SKM-1 (cell line): Measurements from ENCODE around the gene SEC16B.

Source experiments
- DNase-seq: peaks from one replicate; lab custom pipeline; 2025; ENCODE audit not compliant: unreplicated experiment; lab: John Stamatoyannopoulos, UW

SEC16B gene

DNA sequence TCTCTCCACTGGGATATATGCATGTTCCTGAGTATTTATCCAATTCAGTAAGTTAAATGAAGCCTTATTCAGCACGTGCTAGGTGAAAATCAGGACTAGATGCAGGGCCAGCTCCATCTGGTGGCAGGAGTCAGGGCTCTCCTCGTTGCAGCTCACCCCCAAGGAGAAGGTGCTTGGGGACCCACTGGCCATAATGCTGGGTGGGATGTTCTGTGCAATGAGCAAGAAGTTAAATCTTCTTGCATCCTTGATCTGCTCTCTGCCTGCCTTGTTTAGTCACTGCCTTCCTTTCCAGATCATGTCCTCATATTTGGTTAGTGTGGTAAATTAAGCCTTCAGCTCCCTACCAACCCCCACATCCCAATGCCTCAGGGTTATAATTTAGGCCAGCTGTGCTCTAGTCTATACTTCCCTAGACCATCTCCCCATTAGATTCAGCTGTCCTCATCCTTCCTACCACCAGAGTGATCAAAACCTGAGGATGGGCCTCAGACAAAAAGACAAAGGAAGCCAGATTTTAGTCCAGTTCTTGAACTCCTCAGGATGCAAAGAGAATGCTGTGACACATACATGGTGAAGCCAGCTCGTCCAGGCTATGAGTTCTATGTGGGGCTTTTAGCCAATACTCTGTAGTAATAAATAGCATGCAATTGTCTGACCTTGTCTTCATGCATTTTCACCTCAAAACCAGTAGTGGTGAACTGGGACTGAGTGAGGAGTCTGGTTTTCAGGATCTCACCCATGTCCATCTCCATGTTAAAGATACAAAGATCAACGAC, 55.9 kb downstream of the SEC16B start:
- no peak for DNase-seq

DNA sequence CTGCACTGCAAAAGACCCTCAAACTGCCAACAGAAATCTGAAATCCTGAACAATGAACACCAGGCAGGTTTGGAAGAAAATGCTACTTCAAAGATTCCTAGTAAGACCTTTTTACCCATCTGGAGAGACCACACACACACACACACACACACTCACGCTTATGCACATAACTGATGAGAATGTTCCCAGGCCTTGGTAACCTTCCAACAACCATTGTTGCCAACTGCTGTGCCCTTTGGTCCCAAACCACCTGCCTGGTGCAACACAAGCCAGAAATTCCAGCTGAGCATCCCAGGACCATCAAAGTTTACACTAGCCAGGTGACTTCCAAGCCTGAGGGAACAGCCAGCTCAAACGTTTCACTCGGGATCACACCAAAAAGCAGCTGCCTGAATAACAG, 56.9 kb downstream of the SEC16B start:
- DNase-seq: no peak

DNA sequence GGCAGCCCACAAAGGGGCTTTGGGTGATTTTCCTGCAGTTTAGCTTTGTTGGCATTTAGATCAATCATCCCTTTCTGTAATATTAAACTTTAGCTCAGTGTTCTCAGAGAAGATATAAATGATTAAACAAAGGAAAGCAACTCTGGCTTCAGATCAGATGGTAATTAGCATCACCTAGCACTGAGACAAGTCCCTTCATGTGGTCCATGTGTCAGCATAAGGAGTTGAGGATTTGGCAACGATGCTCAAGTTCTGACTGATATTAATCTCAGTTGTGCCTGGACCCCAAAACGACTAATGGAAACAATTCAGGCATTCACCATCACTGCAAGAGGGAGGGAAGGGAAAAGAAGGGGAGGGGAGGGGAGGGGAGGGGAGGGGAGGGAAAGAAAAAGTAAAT, 60.4 kb downstream of the SEC16B start:
- no peak for DNase-seq

DNA sequence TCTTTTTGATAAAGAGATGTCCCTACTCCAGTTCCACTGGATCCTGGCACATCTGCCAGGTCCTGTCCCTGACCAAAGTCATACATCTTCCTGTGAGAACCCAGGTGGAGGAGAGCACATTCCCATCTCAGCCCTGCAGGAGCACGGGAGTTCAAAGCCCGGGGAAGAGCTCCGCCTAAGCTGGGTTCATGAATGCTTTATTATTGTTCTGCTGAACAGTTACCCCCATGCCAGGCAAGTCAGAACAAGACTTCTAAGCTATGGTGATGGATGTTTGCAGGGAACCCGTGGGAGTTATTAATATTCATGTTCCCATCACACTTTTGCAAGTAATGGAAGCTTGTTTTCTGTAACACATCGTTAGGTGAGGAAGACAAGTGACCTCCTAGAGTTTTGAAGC, 62.9 kb downstream of the SEC16B start:
- no peak for DNase-seq

DNA sequence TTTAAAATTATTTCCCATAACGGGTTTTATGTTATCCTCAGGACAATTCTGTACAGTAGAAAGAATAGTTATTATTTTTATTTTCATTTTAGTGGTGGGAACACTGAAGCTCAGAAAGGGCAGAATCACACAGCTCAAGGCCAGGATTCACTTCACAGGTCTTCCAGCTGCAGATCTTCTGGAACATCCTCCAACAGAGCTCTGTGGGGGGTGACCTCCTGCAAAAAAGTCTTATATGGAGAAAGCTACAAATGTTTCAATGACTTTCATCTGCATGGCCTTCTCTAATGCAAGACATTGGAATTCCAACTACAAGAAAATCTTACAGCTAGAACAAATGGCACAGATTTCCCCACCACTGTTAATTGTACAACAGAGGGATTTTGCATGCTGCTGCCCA, 64.2 kb downstream of the SEC16B start:
- no peak for DNase-seq

DNA sequence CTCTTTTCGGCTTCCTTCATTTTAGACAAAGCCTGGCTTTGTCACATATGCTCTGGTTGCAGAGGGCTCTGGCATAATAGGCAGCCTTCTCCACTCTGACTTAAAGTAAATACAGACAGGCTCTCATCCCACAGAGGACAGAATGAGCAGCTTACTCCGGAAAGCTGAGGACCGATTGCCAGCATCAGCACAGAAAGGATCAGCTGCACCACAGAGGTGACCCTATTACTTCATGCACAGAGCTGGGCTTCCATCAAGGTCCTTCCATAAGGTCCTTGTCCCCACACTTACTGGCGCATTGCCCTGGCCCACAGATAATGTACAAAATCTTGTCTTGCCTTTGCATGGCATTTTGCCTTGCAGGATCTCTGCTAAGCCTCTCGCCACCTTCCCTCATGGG, 67.6 kb downstream of the SEC16B start:
- DNase-seq: no peak

DNA sequence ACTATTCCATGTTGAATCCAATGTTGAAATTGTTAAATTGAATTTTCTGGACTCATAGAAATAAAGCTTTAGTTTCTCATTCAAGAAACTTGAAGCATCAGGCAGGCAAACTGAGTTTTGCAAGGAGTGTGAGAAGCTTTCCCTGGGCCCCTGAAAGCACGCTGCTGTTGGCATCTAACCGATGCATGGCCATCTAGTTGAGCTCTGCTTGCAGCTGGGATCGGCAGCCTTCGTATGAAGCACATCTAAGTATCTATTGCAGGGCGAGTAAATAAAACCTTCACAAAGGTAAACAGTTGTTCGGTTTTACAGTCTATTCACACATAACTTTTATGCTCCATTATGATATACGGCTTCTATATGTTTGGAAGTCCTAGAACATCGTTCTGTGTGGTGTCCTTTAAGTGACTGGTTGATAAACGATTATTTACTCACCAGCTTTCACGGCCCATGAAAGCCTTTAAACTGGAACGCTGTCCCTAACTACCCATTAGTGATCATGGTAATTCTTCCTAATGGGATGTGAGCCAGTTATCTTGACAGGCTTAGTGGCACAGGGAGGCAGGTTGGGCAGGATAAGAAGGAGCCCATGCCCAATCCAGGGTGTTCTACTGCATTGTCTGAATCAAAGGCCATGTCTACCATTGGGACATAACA, 71.7 kb downstream of the SEC16B start:
- DNase-seq: no peak

DNA sequence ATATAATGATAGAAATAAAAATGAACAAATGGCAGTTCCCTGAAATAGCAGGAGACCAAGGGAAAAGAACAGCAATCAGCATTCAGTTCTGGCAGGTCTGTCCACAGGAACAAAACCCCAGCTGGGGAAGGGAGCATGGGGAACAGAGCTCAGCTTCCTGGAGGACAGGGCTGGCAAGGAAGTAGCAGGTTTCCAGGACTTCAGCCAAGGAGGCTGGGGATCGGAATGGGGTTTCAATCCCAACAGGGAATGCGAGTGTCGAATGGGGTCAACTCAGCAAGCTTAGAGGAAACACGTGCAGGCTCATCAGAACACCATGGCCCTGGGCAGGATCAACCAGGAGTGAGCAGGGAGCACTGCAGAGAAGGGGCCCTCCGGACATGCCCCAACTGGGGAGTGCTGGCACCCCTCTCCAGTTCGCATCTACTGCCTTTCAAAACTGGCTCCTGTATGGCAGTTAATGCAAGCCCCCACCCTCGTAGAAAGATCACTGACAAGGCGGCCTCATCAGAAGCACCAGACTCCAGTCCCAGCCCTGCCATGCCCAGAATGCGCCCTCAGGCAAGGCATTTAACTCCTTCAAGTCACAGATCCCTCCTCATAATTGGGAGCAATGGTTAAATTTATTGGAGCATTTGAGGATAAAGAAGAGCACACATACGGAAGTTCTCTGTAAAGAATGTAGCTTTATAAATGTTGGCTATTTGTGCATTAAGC, 72.4 kb downstream of the SEC16B start:
- no peak for DNase-seq
